Mucosa of stomach (tissue), 1 donor: ENCODE measurements around the gene UNC79.

Experiments used
- H3K27me3 ChIP-seq: one replicate; pipeline ENCODE4 v1.7.0; 2013; ENCODE audit warnings: mild to moderate bottlenecking, low read length; ENCODE audit not compliant: control insufficient read depth, insufficient read depth
- H3K36me3 ChIP-seq: one replicate; pipeline ENCODE4 v1.7.0; 2013; ENCODE audit warnings: low read length; ENCODE audit not compliant: control insufficient read depth, insufficient read depth
- H3K4me1 ChIP-seq: one replicate; pipeline ENCODE4 v1.7.0; 2013; ENCODE audit warnings: mild to moderate bottlenecking, low read length; ENCODE audit not compliant: control insufficient read depth, insufficient read depth
- H3K4me3 ChIP-seq: one replicate; pipeline ENCODE4 v1.7.0; 2013; ENCODE audit warnings: low read length
- H3K9ac ChIP-seq: one replicate; pipeline ENCODE4 v1.7.0; 2013; ENCODE audit warnings: mild to moderate bottlenecking, low read length, moderate library complexity
- H3K9me3 ChIP-seq: one replicate; pipeline ENCODE4 v1.7.0; 2013; ENCODE audit warnings: mild to moderate bottlenecking, low read length, moderate library complexity; ENCODE audit not compliant: control insufficient read depth
- donor health status: Pancreatic carcinoma.

UNC79 gene

GRCh38 chr14:93566065-93566693 lies 135.4 kb downstream of the UNC79 start:
- Histone ChIP-seq H3K9ac (no peak overlapping the region), H3K27me3 (no peaks in the 10 kb centered on the region), H3K36me3 (no peaks in the 10 kb centered on the region), H3K4me3 (no peak overlapping the region), H3K4me1 (no peaks in the 10 kb centered on the region), H3K9me3 (no peaks in the 10 kb centered on the region)

GRCh38 chr14:93571275-93571674 lies 140.5 kb downstream of the UNC79 start:
- Histone ChIP-seq H3K27me3 (no peaks in the 10 kb centered on the region), H3K4me3 (no peak overlapping the region), H3K9ac (no peak overlapping the region), H3K36me3 (no peaks in the 10 kb centered on the region), H3K9me3 (no peaks in the 10 kb centered on the region), H3K4me1 (no peaks in the 10 kb centered on the region)

GRCh38 chr14:93579178-93579577 lies 148.4 kb downstream of the UNC79 start:
- H3K4me1 ChIP-seq: no peaks in the 10 kb centered on the region
- H3K27me3 ChIP-seq: no peaks in the 10 kb centered on the region
- no peak overlapping the region for H3K4me3 ChIP-seq

GRCh38 chr14:93582516-93582915 lies 151.8 kb downstream of the UNC79 start:
- no peak overlapping the region for H3K4me3 ChIP-seq
- no peaks in the 10 kb centered on the region for H3K27me3 ChIP-seq
- H3K9ac ChIP-seq: no peak overlapping the region
- H3K36me3 ChIP-seq: no peaks in the 10 kb centered on the region
- no peaks in the 10 kb centered on the region for H3K4me1 ChIP-seq
- no peaks in the 10 kb centered on the region for H3K9me3 ChIP-seq

More at GRCh38 chr14:93579178-93579577, 148.4 kb downstream of the UNC79 start:
- no peak overlapping the region for H3K9ac ChIP-seq
- H3K9me3 ChIP-seq: no peaks in the 10 kb centered on the region
- no peaks in the 10 kb centered on the region for H3K36me3 ChIP-seq

- H3K4me1 ChIP-seq: no peaks in the 10 kb centered on the region
- no peaks in the 10 kb centered on the region for H3K9me3 ChIP-seq
- no peak overlapping the region for H3K4me3 ChIP-seq
- H3K27me3 ChIP-seq: no peaks in the 10 kb centered on the region
- no peak overlapping the region for H3K9ac ChIP-seq
- H3K36me3 ChIP-seq: no peaks in the 10 kb centered on the region
Observed at GRCh38 chr14:93587330-93587729, 156.6 kb downstream of the UNC79 start.

GRCh38 chr14:93591506-93591905 lies 160.8 kb downstream of the UNC79 start:
- no peaks in the 10 kb centered on the region for H3K9me3 ChIP-seq
- no peaks in the 10 kb centered on the region for H3K4me1 ChIP-seq
- H3K9ac ChIP-seq: no peak overlapping the region
- no peaks in the 10 kb centered on the region for H3K36me3 ChIP-seq
- no peaks in the 10 kb centered on the region for H3K27me3 ChIP-seq
- H3K4me3 ChIP-seq: no peak overlapping the region

- H3K9me3 ChIP-seq: no peaks in the 10 kb centered on the region
- H3K4me3 ChIP-seq: no peak overlapping the region
- no peaks in the 10 kb centered on the region for H3K4me1 ChIP-seq
Observed at GRCh38 chr14:93592786-93593185, 162.0 kb downstream of the UNC79 start.

GRCh38 chr14:93606091-93606490 lies 175.4 kb downstream of the UNC79 start:
- Histone ChIP-seq H3K36me3 (no peaks in the 10 kb centered on the region), H3K27me3 (no peaks in the 10 kb centered on the region), H3K9ac (no peak overlapping the region), H3K9me3 (no peaks in the 10 kb centered on the region), H3K4me1 (no peaks in the 10 kb centered on the region), H3K4me3 (no peak overlapping the region)

More at GRCh38 chr14:93592786-93593185, 162.0 kb downstream of the UNC79 start:
- H3K27me3 ChIP-seq: no peaks in the 10 kb centered on the region
- no peak overlapping the region for H3K9ac ChIP-seq
- no peaks in the 10 kb centered on the region for H3K36me3 ChIP-seq

- no peaks in the 10 kb centered on the region for H3K36me3 ChIP-seq
- no peak overlapping the region for H3K4me3 ChIP-seq
- no peaks in the 10 kb centered on the region for H3K27me3 ChIP-seq
- H3K4me1 ChIP-seq: no peaks in the 10 kb centered on the region
- no peak overlapping the region for H3K9ac ChIP-seq
- no peaks in the 10 kb centered on the region for H3K9me3 ChIP-seq
Observed at GRCh38 chr14:93619176-93619793, 188.5 kb downstream of the UNC79 start.

- Histone ChIP-seq H3K27me3 (no peaks in the 10 kb centered on the region), H3K4me3 (no peak overlapping the region), H3K36me3 (no peaks in the 10 kb centered on the region), H3K4me1 (no peaks in the 10 kb centered on the region), H3K9ac (no peak overlapping the region), H3K9me3 (no peaks in the 10 kb centered on the region)
Observed at GRCh38 chr14:93628048-93628447, 197.3 kb downstream of the UNC79 start.

GRCh38 chr14:93629643-93630042 lies 198.9 kb downstream of the UNC79 start:
- Histone ChIP-seq H3K27me3 (no peaks in the 10 kb centered on the region), H3K9ac (no peak overlapping the region), H3K4me3 (no peak overlapping the region), H3K36me3 (no peaks in the 10 kb centered on the region), H3K9me3 (no peaks in the 10 kb centered on the region), H3K4me1 (no peaks in the 10 kb centered on the region)

- no peak overlapping the region for H3K9ac ChIP-seq
- no peaks in the 10 kb centered on the region for H3K27me3 ChIP-seq
- no peaks in the 10 kb centered on the region for H3K4me1 ChIP-seq
- H3K9me3 ChIP-seq: no peaks in the 10 kb centered on the region
- H3K4me3 ChIP-seq: no peak overlapping the region
- no peaks in the 10 kb centered on the region for H3K36me3 ChIP-seq
Observed at GRCh38 chr14:93638790-93639189, 208.1 kb downstream of the UNC79 start.
